ENCODE results near the gene WDSUB1. TPM values are rescaled to one million over a fixed set of nuclear protein-coding genes. Genes with fewer than 3 reads are reported as not detected.

Gene WDSUB1
- total RNA-seq, 1 experiment from 2014 or later: 6.5 TPM

GRCh38 chr2:159204381-159205144, 81.9 kb downstream of the WDSUB1 start:
- intact Hi-C loops (cut with micrococcal nuclease): no loop called here
- Mint-ChIP-seq H3K36me3 (ENCODE audit: insufficient read depth, unreplicated experiment) (peaks cover 70% of the 10 kb centered on the region), H3K27me3 (ENCODE audit: insufficient read depth, unreplicated experiment) (no peaks in the 10 kb centered on the region), H3K4me3 (ENCODE audit: unreplicated experiment) (no peak overlapping the region), H3K27ac (ENCODE audit: low read depth, unreplicated experiment) (no peak overlapping the region), H3K9me3 (ENCODE audit: unreplicated experiment) (no peaks in the 10 kb centered on the region), H3K4me1 (ENCODE audit: insufficient read depth, unreplicated experiment) (no peaks in the 10 kb centered on the region)
- POLR2A ChIA-PET: interaction anchor here (0.6 kb wide), 1 partner anchor 50 kb away, joined by 3 read pairs; no protein-coding TSS in a partner anchor
- DNase-seq (ENCODE audit: unreplicated experiment): no peak
- CTCF ChIA-PET: interaction anchor here (0.6 kb wide), 1 partner anchor 317 kb away, joined by 3 read pairs; no protein-coding TSS in a partner anchor
- TF ChIP-seq, protein P1, sequence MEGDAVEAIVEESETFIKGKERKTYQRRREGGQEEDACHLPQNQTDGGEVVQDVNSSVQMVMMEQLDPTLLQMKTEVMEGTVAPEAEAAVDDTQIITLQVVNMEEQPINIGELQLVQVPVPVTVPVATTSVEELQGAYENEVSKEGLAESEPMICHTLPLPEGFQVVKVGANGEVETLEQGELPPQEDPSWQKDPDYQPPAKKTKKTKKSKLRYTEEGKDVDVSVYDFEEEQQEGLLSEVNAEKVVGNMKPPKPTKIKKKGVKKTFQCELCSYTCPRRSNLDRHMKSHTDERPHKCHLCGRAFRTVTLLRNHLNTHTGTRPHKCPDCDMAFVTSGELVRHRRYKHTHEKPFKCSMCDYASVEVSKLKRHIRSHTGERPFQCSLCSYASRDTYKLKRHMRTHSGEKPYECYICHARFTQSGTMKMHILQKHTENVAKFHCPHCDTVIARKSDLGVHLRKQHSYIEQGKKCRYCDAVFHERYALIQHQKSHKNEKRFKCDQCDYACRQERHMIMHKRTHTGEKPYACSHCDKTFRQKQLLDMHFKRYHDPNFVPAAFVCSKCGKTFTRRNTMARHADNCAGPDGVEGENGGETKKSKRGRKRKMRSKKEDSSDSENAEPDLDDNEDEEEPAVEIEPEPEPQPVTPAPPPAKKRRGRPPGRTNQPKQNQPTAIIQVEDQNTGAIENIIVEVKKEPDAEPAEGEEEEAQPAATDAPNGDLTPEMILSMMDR (IDR thresholded peaks at IDR 0.05; ENCODE audit: unreplicated experiment): no peak
- no TSS peak for BruUV-seq (replicated peaks)

- intact Hi-C loops (cut with micrococcal nuclease): no loop called here
- Mint-ChIP-seq H3K27me3 (ENCODE audit: insufficient read depth, unreplicated experiment) (no peaks in the 10 kb centered on the region), H3K9me3 (ENCODE audit: unreplicated experiment) (no peaks in the 10 kb centered on the region), H3K4me1 (ENCODE audit: insufficient read depth, unreplicated experiment) (no peaks in the 10 kb centered on the region), H3K4me3 (ENCODE audit: unreplicated experiment) (no peak overlapping the region), H3K36me3 (ENCODE audit: insufficient read depth, unreplicated experiment) (peaks cover 85% of the 10 kb centered on the region), H3K27ac (ENCODE audit: low read depth, unreplicated experiment) (no peak overlapping the region)
- CTCF ChIA-PET: interaction anchor here (0.9 to 1.3 kb wide), 3 partner anchors 27 to 527 kb away, joined by 3 to 5 read pairs (median 4); no protein-coding TSS in a partner anchor
- TF ChIP-seq, protein P1 (IDR thresholded peaks at IDR 0.05; ENCODE audit: unreplicated experiment): no peak
- POLR2A ChIA-PET: no interaction called here
- DNase-seq (ENCODE audit: unreplicated experiment): no peak
- BruUV-seq (replicated peaks): no TSS peak
These were observed 83.9 kb downstream of the WDSUB1 start for GRCh38 chr2:159202568-159203071.

GRCh38 chr2:159201360-159202063, 85.0 kb downstream of the WDSUB1 start:
- ChIA-PET POLR2A (interaction anchor here (0.6 kb wide), 1 partner anchor 14 kb away, joined by 3 read pairs; no protein-coding TSS in a partner anchor), CTCF (interaction anchor here (0.6 to 0.9 kb wide), 3 partner anchors 19 to 528 kb away, joined by 3 read pairs; no protein-coding TSS in a partner anchor)
- no peak for DNase-seq (ENCODE audit: unreplicated experiment)
- Mint-ChIP-seq H3K9me3 (ENCODE audit: unreplicated experiment) (no peaks in the 10 kb centered on the region), H3K27me3 (ENCODE audit: insufficient read depth, unreplicated experiment) (no peaks in the 10 kb centered on the region), H3K27ac (ENCODE audit: low read depth, unreplicated experiment) (no peak overlapping the region), H3K36me3 (ENCODE audit: insufficient read depth, unreplicated experiment) (peaks cover 82% of the 10 kb centered on the region), H3K4me1 (ENCODE audit: insufficient read depth, unreplicated experiment) (no peaks in the 10 kb centered on the region), H3K4me3 (ENCODE audit: unreplicated experiment) (no peak overlapping the region)
- TF ChIP-seq, protein P1 (IDR thresholded peaks at IDR 0.05; ENCODE audit: unreplicated experiment): no peak
- BruUV-seq (replicated peaks): no TSS peak
- intact Hi-C loops (cut with micrococcal nuclease): no loop called here

DNA sequence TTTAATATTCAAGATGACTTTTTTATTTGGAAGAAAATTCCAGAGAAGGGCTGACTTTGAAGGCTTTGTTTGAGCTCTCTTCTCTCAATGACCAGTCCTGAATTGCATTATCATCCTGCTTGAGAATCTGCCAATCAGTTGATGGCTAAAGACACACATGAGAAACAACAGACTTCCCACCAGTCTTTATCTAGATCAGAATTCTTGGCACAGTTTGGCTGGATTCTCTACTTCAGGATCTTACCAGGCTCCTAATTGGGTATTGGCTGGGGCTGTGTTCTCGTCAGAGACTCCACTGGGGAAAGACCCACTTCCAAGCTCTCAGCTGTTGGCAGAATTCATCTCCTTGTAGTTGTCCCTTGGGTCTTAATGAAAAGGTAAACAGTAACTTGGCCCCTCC, 86.0 kb downstream of the WDSUB1 start:
- Mint-ChIP-seq H3K36me3 (ENCODE audit: insufficient read depth, unreplicated experiment) (peaks cover 80% of the 10 kb centered on the region), H3K4me1 (ENCODE audit: insufficient read depth, unreplicated experiment) (no peaks in the 10 kb centered on the region), H3K9me3 (ENCODE audit: unreplicated experiment) (no peaks in the 10 kb centered on the region), H3K4me3 (ENCODE audit: unreplicated experiment) (no peak overlapping the region), H3K27ac (ENCODE audit: low read depth, unreplicated experiment) (no peak overlapping the region), H3K27me3 (ENCODE audit: insufficient read depth, unreplicated experiment) (no peaks in the 10 kb centered on the region)
- DNase-seq (ENCODE audit: unreplicated experiment): no peak
- intact Hi-C loops (cut with micrococcal nuclease): no loop called here
- TF ChIP-seq, protein P1 (IDR thresholded peaks at IDR 0.05; ENCODE audit: unreplicated experiment): no peak
- ChIA-PET CTCF (interaction anchor here (0.9 to 1.1 kb wide), 2 partner anchors 16 to 77 kb away, joined by 3 read pairs; no protein-coding TSS in a partner anchor), POLR2A (no interaction called here)
- BruUV-seq (replicated peaks): no TSS peak
